AG08396 (cell line): ENCODE measurements around the gene AQP6.

Source experiments
- DNase-seq: peaks from one replicate; pipeline ENCODE4 v3.0.0; 2012; ENCODE audit warnings: low spot score, mixed read lengths

Gene AQP6

GRCh38 chr12:50003595-50003994, 30.8 kb downstream of the AQP6 start:
- no peak for DNase-seq

GRCh38 chr12:50004696-50005095, 31.9 kb downstream of the AQP6 start:
- no peak for DNase-seq

DNA sequence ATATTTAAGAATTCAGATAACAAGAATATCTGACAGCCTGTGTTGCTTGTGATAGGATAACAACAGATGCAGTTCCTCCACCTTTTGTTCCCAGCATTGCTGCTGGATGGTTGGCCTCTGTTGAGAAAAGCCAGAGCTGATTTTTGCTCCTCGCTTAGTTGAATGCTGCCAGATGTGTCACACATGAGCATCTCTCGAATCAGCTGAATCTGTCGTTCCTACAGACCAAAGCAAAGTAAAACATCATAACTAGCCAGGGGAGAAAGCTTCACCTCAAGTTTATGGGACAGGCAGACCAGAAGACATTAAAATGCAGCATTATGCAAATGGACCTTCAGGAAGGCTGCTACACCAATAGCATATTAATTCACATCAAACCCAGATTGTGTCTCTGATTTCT, 32.4 kb downstream of the AQP6 start:
- DNase-seq = no peak

- DNase-seq = no peak
These were observed 33.5 kb downstream of the AQP6 start for GRCh38 chr12:50006280-50006679.

- DNase-seq = no peak
These were observed 34.2 kb downstream of the AQP6 start for GRCh38 chr12:50006754-50007442.

- DNase-seq = no peak
These were observed 40.8 kb downstream of the AQP6 start for GRCh38 chr12:50013361-50014147.

- no peak for DNase-seq
These were observed 41.6 kb downstream of the AQP6 start for GRCh38 chr12:50014342-50014741.

DNA sequence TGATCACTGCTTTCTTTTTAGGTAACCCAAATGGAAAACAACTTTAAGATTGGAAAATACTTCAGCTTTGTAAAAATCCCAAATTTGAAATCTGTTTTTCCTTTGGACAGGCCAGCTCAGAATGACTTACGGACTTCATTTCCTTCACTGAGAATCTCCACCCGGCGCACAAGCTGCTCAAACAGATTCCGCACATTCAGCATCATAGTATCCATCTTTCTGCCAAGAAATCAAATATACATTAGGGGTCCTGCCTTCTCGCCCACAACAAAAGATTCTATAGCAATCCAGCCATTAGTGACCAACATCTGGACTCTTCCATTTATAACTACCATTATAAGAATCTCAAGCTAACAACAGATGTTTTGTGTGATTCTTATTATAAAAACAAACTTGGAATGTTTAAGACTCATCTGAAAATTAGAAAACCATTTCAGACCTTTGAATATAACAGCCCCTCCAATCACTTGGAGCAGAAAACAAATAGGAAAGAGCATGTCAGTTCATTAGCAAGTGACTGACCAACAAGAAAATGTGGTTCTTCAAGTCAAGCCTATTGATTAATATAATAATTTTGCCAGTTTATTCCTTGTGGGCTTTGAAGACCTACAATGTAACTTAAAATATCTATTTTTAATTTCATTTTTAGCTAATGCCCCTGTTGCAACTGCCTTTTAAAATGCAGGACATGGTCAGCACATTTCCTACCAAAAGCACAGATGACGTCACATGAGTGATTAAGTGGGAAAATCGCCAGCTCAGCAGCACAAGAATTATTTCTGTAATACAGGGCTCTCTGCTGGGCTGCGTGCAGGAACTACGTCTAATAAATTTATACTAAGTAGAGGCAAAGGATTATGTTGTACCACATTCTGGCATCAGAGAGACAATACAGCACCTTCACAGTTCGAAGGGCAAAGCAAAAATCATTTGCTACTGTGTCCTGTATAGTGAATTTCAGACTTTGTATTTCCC, 44.0 kb downstream of the AQP6 start:
- DNase-seq = peak; percentile 66

GRCh38 chr12:50017641-50018040, 44.9 kb downstream of the AQP6 start:
- DNase-seq = no peak

DNA sequence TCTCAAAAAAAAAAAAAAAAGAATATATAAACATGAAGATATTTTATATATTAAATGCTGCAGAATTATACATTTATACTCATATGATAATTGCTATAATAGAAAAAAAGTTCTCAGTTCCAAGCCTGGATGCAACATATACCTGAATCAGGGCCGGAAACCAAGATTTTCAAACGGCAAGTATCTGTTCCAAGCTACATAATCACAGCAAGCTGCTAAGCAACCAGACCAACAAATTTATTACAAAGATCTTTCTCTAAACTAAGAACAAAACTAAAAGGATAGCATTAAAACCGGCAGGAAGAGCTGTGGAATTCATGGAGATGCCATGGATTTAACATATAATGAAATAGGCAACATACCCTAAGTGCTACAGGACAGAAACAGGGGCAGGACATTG, 45.4 kb downstream of the AQP6 start:
- no peak for DNase-seq

GRCh38 chr12:50018968-50019367, 46.2 kb downstream of the AQP6 start:
- DNase-seq = no peak

DNA sequence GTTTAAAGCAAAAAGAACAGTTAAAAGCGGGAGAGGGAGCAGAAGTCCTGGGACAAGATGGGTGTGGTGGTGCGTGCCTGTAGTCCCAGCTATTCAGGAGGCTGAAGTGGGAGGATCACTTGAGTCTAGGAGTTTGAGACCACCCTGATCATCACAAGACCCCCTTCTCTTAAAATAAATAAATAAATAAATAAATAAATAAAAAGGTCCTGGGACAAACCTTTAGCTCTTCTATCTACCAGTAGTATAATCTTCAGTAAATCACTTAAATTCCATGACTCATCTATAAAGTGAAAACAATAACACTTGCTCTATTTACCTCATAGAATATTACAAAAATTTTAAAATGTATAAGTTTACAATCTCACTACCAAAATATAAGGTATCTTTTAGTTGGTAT, 46.8 kb downstream of the AQP6 start:
- DNase-seq = no peak

- no peak for DNase-seq
These were observed 48.3 kb downstream of the AQP6 start for GRCh38 chr12:50021031-50021430.

DNA sequence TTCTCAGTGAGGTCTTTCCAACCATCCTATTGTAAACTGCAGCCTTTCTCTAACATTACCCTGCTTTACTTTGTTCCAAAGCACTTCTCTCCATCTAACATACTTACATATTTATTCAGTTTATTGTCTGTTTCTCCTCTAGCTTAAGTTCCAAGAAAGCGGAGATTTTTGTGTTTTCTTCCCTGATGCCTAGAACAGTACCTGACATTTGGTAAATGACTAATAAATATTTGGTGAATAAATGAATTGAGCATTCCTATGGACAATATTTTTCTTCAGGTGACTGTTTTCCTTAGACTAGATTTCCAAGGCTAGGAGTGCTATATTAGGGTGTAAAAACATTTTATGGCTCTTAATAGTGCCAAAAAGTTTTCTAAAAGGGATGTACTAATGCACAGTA, 50.2 kb downstream of the AQP6 start:
- no peak for DNase-seq

DNA sequence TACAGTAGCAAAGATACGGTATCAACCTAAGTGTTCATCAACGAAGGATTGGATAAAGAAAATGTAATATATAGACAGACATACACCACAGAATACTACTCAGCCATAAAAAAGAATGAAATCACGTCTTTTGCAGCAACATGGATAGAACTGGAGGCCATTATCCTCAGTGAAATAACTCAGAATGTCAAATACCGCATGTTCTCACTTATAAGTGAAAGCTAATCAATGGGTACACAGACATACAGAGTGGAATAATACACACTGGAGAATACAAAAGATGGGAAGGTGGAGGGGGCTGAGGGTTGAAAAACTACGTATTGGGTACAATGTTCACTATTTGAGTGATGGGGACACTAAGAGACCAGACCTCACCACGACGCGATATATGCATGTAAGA, 51.5 kb downstream of the AQP6 start:
- no peak for DNase-seq

GRCh38 chr12:50024805-50025186, 52.0 kb downstream of the AQP6 start:
- DNase-seq = no peak

GRCh38 chr12:50025187-50026059, 52.7 kb downstream of the AQP6 start, which contains the start of gene RACGAP1:
Gene RACGAP1, minus strand, starts transcription at chr12:50025494. Its CDS starts 8,779 bp downstream, at chr12:50016715.
- DNase-seq = peak; percentile 98

- no peak for DNase-seq
These were observed 53.9 kb downstream of the AQP6 start for GRCh38 chr12:50026691-50027090.
